ENCODE measurements around the gene DSP. TPM values are rescaled to one million over a fixed set of nuclear protein-coding genes. Genes with fewer than 3 reads are reported as not detected.

Gene DSP
- total RNA-seq, 4 donors from 2014 or later = 3.8 to 28.3 (median 9.0) TPM

DNA sequence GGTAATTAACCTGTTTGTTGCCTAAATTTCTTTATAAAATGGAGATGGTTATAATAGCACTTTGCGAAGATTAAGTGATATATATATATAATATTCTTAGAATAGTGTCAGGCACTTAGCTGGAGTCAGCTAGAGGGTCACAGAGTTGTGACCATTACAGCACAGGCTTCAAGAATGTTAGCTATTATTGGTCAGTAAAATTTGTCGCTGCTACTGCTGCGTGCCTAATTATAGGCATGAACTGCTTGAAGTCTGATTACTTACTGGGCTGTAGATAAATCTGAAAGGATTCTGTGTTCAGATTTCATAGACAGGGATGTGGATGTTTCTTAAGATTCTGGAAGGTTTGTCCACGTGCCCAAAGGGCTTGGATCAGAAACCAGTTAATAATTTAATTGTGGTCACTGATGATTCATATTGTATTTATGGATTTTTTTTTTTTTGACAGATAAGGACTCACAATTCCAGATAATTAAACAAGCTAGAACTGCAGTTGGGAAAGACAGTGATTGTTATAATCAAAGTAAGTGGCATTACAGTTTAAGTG is 53.2 kb downstream of the DSP start:
- H3K27me3 ChIP-seq = no peaks in the 10 kb centered on the region
- no peak overlapping the region for H3K27ac ChIP-seq
- TF ChIP-seq POLR2A (IDR thresholded peaks at IDR 0.05) = no peak
- TF ChIP-seq, protein P1, sequence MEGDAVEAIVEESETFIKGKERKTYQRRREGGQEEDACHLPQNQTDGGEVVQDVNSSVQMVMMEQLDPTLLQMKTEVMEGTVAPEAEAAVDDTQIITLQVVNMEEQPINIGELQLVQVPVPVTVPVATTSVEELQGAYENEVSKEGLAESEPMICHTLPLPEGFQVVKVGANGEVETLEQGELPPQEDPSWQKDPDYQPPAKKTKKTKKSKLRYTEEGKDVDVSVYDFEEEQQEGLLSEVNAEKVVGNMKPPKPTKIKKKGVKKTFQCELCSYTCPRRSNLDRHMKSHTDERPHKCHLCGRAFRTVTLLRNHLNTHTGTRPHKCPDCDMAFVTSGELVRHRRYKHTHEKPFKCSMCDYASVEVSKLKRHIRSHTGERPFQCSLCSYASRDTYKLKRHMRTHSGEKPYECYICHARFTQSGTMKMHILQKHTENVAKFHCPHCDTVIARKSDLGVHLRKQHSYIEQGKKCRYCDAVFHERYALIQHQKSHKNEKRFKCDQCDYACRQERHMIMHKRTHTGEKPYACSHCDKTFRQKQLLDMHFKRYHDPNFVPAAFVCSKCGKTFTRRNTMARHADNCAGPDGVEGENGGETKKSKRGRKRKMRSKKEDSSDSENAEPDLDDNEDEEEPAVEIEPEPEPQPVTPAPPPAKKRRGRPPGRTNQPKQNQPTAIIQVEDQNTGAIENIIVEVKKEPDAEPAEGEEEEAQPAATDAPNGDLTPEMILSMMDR (IDR thresholded peaks at IDR 0.05) = no peak
- DNase-seq = no peak
- peaks cover 0 to 4% of the 10 kb centered on the region in 2 donors for H3K4me1 ChIP-seq
- H3K4me3 ChIP-seq = no peak overlapping the region
- intact Hi-C loops (cut with DNase I; ENCODE audit: low total_unique reads) = no loop called here
- H3K9me3 ChIP-seq = no peaks in the 10 kb centered on the region
- no peaks in the 10 kb centered on the region for H3K36me3 ChIP-seq

DNA sequence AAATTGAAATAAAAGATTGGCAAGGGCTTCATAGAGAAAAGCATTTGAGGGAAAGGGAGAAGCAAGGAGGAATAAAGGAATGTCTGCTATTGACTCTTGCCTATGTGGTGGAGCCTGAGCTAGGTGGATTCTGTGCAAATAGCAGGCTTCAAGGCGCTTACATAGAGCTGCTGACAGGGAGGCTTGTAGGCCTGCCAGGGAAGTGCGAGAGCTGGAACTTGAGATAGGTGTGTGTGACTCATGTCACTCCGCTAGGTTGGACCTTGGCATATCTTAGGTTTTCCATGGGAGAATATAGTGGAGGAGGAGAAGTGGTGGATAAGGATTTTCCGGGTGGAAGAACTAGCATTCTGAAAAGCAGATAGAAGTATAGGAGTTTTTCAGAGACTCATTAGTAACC is 62.5 kb downstream of the DSP start:
- Histone ChIP-seq H3K9me3 (no peaks in the 10 kb centered on the region), H3K4me3 (no peak overlapping the region), H3K27me3 (no peaks in the 10 kb centered on the region), H3K4me1 (no peaks in the 10 kb centered on the region), H3K36me3 (no peaks in the 10 kb centered on the region), H3K27ac (no peak overlapping the region)
- DNase-seq = no peak
- intact Hi-C loops (cut with DNase I; ENCODE audit: low total_unique reads) = no loop called here
- TF ChIP-seq, protein P1 (IDR thresholded peaks at IDR 0.05) = no peak
- no peak for TF ChIP-seq POLR2A (IDR thresholded peaks at IDR 0.05)

DNA sequence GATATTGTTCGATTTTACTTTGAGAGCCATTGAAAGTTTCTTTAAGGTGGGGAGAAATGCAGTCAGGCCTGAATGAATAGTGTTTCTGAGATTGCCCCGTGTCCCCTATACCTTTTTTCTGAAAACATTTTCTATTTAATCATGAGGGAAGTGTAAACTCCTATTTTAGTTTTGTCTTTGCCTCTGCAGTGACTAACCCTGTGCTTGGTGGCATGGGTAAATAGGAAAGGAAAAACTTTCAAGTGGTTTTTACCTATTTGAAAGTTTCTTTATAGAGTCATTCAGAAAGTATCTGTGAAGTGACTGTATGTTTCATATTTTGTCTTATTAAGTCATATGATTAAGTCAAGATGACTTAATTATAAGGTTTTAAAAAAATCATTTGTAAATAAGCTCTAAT is 63.0 kb downstream of the DSP start:
- no peak overlapping the region for H3K4me3 ChIP-seq
- no peaks in the 10 kb centered on the region for H3K36me3 ChIP-seq
- no peaks in the 10 kb centered on the region for H3K27me3 ChIP-seq
- intact Hi-C loops (cut with DNase I; ENCODE audit: low total_unique reads) = no loop called here
- no peaks in the 10 kb centered on the region for H3K4me1 ChIP-seq
- no peak overlapping the region for H3K27ac ChIP-seq
- no peaks in the 10 kb centered on the region for H3K9me3 ChIP-seq
- DNase-seq = no peak
- TF ChIP-seq, protein P1 (IDR thresholded peaks at IDR 0.05) = no peak
- TF ChIP-seq POLR2A (IDR thresholded peaks at IDR 0.05) = no peak

DNA sequence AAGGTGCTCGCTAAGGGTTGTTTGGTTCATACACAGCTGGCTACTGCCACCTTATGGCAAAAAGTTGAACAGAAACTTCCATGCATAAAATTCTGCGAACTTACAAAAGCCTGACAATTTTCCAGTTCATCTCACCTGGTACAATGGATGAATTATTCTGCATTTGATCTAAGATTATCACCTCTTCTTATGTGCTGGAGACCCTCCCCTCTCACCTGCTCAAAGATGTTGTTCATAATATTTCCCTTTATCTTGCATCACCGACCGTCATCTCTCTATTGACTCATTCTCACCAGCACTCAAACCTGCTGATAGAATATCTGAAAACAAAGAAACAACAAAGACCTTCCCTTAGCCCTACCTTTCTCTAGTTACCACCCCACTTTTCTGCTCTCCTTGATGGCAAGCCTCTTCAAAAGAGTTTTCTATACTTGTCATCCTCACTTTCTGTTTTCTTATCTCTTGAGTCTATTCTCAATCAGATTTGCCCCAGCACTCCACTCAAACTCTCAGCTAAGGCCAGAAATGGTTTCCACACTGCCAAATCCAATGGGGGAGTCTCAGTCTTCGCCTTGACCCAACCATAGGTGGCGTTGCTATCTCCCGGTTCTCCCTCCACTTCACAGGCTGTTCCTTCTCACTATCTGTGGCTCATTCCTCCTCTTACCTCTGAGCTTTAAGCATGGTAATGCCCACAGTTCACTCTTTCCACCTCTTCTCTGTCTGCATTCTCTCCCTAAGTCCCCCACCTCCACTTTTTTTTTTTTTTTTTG is 74.3 kb downstream of the DSP start:
- no peaks in the 10 kb centered on the region for H3K27me3 ChIP-seq
- no peak overlapping the region for H3K27ac ChIP-seq
- H3K9me3 ChIP-seq = no peaks in the 10 kb centered on the region
- H3K4me3 ChIP-seq = no peak overlapping the region
- H3K36me3 ChIP-seq = no peaks in the 10 kb centered on the region
- no peak for DNase-seq
- intact Hi-C loops (cut with DNase I; ENCODE audit: low total_unique reads) = loop anchor here (10.0 kb wide), 1 partner anchor 341 kb away; no protein-coding TSS in a partner anchor
- no peaks in the 10 kb centered on the region for H3K4me1 ChIP-seq
- no peak for TF ChIP-seq POLR2A (IDR thresholded peaks at IDR 0.05)
- TF ChIP-seq, protein P1 (IDR thresholded peaks at IDR 0.05) = peak; percentile 67 to 74 (median 68)
